HG02610 (cell line): ENCODE data around the gene ARHGAP11A.
"Not testable (repeated sequence)": the region's sequence is repeated elsewhere in the genome, so short reads cannot be mapped to it uniquely, and the experiment has no call there.

Experiments
- ATAC-seq: cut with Tn5 transposase; IDR thresholded peaks from one replicate; pipeline ENCODE4 v1.9.1; 2021; ENCODE audit warnings: mild to moderate bottlenecking, moderate library complexity; ENCODE audit not compliant: unreplicated experiment

The ARHGAP11A gene, protein sequence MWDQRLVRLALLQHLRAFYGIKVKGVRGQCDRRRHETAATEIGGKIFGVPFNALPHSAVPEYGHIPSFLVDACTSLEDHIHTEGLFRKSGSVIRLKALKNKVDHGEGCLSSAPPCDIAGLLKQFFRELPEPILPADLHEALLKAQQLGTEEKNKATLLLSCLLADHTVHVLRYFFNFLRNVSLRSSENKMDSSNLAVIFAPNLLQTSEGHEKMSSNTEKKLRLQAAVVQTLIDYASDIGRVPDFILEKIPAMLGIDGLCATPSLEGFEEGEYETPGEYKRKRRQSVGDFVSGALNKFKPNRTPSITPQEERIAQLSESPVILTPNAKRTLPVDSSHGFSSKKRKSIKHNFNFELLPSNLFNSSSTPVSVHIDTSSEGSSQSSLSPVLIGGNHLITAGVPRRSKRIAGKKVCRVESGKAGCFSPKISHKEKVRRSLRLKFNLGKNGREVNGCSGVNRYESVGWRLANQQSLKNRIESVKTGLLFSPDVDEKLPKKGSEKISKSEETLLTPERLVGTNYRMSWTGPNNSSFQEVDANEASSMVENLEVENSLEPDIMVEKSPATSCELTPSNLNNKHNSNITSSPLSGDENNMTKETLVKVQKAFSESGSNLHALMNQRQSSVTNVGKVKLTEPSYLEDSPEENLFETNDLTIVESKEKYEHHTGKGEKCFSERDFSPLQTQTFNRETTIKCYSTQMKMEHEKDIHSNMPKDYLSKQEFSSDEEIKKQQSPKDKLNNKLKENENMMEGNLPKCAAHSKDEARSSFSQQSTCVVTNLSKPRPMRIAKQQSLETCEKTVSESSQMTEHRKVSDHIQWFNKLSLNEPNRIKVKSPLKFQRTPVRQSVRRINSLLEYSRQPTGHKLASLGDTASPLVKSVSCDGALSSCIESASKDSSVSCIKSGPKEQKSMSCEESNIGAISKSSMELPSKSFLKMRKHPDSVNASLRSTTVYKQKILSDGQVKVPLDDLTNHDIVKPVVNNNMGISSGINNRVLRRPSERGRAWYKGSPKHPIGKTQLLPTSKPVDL

DNA sequence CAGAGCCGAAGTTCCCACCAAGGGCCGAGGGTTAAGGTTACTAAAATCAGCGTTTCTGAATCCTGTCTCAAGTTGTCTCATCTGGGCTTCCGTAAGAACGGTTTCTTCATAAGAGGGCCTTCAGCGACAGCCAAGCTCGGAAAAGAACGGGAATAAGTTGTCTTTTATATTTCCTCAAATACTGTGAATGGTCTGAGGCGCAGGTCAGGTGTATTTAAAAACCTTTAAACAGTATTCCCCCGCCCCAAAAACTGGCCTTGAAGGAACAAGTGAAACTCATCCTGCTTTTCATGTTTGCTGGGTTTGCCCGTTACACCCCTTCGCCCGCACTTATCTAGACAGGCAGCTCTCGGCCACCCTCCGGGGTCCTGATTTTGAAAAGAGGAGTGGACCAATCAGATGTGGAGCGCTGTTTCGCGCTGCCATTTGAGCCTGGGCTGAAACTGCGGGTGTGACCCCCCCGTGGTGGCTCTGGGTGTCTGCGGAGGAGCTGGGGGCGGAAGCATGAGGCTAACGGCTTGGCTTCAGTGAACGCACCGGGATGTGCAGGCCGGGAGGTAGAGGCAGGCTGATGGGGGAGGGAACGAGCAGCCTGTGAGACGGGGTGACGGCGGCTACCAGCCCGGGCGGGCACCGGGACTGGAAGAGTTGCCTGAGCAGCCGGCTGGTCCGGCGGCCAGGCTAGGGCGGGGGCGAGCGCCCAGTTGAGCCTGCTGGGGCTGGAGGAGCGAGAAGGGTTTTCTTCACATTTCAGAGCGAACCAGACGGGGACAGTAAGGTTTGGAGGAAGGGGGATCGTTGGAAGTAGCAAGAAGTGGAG lies at the start of gene ARHGAP11A:
Gene ARHGAP11A (plus strand): TSS at position 454 of the 820 bp plus-strand sequence. CDS start 708 bp downstream, outside the sequence.
- peak; percentile 75 for ATAC-seq

DNA sequence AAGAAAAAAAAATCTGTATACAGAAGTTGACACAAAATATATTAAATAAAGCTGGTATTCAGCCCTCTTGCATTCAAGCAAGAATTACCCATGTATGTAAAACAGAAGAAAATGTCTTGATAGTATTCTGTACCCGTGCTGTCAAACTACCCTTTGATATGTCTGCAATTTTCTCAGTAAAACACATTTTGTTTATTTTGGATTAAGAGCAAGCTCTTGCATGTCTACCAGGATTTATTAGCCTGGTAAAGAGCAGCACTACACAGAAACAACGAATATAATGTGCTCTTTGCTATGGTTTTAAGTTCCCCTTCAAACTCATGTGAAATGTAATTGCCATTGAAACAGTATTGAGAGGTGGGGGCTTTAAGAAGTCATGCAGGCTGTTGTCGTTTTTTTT lies 46.3 kb upstream of the ARHGAP11A start:
- ATAC-seq = not testable (repeated sequence)

DNA sequence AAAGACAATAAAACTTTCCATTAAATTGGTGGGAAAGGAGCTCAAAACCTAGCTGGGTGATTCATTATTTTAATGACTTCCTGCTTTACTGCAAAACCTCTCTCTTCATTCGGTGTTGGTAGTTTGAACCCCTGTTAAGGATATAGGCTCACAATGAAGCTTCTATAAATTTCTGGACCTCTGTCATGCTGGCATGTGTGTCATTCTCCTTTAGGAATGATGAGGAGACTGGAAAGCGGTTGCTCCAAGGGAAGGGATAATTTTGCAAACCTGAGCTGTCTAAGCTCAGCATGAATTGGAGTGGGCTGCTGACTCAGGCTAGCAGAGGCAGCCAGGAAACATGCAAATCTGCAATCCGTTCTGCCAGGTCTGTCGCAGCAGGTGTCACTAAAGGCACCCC lies 36.8 kb upstream of the ARHGAP11A start:
- ATAC-seq = not testable (repeated sequence)

DNA sequence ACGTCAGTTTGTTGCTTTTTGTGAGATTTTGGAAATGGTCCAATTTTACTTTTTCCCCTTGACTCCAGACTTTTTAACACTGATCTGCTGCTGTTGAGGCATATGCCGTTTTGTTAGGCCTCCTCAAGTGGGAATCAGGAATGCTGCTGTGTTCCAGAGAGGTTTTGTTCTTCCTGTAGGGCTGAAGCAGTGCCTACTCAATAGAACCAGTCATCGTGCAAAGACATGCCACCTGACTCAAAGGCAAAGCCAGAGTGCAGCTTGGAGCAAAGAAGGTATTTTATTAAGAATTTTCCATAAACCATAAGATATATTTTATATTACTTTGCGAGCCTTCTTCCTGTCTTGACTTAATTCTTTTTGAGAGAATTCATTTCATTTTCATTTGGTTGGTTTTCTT lies 29.5 kb upstream of the ARHGAP11A start:
- not testable (repeated sequence) for ATAC-seq

DNA sequence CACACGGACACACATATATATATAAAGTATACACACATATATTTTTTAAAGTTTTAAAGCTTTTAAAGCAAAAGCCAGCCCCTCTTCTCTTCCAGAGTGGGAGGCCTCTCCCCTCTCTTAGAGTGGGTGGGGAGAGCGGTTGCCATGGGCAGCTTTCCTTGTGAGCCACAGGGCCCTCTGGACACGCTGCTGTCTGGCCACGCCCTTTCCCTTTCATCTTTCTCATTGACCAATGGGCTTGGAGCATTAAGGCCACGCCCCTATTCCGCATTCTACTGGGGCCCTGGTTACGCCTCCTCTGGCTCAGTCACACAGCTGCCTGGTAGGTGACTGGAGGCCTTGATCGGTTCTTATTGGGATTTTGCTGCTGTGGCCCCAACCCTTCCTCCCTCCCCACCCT lies 22.2 kb upstream of the ARHGAP11A start, which contains the start of gene GOLGA8N:
Gene GOLGA8N (plus strand): TSS at position 306 of the 400 bp plus-strand sequence.
- ATAC-seq = not testable (repeated sequence)

DNA sequence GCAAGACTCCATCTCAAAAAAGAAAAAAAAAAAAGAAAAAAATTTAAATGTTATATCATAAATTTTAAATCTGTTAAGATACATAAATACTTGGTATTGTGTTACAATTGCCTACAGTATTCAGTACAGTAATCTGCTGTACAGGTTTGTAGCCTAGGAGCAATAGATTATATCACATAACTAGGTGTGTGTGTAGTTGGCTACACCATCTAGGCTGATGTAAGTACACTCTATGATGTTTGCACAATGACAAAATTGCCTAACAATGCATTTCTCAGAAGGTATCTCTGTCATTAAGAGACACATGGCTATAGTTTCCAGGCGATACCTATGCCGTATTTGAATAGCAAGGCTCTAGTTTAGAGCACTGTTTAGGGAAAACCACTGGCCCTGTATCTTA lies 5.8 kb upstream of the ARHGAP11A start:
- not testable (repeated sequence) for ATAC-seq

DNA sequence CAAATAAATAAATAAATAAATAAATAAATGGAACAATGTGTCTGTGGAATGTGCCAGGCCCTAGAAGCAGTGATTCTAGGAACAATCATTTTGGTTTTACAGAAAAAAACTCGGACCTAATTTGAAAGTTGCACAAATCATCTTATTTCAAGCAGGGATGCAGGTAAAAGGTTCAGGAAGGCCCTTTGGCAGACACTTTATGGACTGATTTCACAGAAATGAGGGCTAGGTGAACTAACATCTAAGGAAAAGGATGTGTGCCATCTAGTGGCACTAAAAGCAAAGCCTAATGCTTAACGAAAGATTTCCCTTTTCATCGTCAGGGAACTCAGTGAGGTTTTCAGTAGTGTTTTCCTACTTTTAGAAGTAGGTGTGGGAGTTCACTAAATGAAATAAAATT lies 4.6 kb upstream of the ARHGAP11A start:
- not testable (repeated sequence) for ATAC-seq

DNA sequence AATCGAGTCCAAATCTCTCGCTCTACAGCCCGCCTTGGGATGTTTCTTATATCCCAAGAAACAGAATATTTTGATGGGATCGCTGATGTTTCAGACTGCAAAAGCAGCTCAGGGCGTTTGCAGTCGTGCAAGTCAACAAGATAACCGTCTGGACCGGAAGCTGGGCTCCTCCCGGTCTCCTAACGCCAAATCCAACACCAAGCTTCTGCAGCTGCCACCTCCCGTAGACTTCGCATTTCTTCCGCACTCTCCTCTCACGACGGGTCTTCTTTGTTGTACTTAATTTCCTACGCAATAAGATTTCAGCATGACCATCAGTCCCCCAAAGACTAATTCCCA lies 623 bp upstream of the ARHGAP11A start:
- peak; percentile 24 for ATAC-seq

DNA sequence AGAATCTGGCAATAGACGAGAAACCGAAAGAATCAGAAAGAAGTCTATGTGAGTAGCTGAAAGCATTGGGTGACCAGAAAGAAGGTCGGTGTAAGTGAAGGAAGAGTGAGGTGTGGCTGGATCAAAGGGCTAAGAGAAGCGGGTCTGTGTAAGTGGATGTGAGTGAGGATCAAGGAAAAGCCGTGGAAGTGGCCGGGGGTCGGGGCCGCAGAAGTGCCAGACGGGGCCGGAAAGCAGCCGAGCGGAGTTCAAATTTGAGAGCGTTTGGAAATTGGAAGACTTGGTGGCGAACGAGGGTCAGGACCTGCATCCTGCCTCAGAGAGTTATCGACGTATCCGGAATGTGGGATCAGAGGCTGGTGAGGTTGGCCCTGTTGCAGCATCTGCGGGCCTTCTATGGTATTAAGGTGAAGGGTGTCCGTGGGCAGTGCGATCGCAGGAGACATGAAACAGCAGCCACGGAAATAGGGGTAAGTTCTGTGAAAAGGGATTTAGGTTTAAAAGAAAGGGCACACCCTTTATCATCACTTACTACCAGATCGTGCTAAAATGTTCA lies 645 bp downstream of the ARHGAP11A start:
- ATAC-seq = peak; percentile 24

DNA sequence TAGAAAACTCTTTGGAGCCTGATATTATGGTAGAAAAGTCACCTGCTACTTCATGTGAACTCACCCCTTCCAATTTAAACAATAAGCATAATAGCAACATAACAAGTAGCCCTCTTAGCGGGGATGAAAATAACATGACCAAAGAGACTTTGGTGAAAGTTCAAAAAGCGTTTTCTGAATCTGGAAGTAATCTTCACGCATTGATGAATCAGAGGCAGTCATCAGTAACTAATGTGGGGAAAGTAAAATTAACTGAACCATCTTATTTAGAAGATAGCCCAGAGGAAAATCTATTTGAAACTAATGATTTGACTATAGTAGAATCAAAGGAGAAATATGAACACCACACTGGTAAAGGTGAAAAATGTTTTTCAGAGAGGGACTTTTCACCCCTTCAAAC lies 21.1 kb downstream of the ARHGAP11A start:
- ATAC-seq = peak; percentile 46

DNA sequence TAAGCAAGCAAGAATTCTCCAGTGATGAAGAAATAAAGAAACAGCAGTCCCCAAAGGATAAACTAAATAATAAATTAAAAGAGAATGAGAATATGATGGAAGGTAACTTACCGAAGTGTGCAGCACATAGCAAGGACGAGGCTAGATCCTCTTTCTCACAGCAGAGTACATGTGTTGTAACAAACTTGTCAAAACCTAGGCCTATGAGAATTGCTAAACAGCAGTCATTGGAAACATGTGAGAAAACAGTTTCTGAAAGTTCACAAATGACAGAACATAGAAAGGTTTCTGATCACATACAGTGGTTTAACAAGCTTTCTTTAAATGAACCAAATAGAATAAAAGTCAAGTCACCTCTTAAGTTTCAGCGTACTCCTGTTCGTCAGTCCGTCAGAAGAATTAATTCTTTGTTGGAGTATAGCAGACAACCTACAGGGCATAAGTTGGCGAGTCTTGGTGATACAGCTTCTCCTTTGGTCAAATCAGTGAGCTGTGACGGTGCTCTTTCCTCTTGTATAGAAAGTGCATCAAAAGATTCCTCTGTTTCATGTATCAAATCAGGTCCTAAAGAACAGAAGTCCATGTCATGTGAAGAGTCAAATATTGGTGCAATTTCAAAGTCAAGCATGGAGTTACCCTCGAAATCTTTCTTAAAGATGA lies 21.7 kb downstream of the ARHGAP11A start:
- peak; percentile 49 for ATAC-seq

DNA sequence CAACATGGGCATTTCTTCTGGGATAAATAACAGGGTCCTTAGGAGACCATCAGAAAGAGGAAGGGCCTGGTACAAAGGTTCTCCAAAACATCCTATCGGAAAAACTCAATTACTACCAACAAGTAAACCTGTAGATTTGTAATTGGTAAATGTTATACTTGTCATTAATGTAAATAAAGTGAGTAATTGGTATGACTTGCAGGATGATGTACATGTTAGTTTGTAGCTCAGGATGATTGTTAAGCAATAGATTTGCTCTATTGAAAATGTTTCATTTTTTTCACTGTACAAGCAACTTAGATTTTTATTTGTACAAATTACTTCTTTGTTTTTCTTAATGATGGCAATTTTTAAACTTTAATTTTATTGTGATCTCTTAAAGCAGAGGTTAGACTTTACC lies 22.4 kb downstream of the ARHGAP11A start:
- no peak for ATAC-seq

DNA sequence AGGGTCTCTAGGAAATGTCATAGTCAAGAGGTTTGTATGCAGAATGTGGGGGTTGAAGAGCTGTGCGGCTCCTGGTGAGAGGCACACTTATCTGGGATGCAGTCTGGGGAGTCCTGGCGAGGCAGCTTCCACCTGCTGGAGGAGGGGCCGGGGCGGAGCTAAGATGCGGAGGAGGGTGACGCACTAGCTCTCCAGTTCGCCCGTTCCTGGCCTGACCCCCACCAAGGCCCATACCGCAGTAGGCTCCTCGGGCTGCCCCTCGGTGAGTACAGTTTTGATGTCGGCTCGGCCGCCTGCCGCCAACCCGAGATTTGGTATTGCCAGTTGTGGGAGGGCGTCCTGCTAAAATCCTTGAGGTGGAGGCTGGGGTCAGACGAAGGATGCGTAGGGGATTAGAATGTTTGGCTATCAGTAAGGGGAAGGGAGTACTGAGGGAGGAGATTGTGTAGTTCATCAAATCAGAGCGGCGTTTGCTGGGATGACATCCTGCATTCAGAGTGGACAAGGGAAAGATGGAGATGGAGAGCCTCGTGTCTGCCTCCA lies 26.3 kb downstream of the ARHGAP11A start, which contains the start of gene SCG5:
Gene SCG5 (plus strand): TSS at position 194 of the 543 bp plus-strand sequence. CDS start 1,883 bp downstream, outside the sequence.
- no peak for ATAC-seq

DNA sequence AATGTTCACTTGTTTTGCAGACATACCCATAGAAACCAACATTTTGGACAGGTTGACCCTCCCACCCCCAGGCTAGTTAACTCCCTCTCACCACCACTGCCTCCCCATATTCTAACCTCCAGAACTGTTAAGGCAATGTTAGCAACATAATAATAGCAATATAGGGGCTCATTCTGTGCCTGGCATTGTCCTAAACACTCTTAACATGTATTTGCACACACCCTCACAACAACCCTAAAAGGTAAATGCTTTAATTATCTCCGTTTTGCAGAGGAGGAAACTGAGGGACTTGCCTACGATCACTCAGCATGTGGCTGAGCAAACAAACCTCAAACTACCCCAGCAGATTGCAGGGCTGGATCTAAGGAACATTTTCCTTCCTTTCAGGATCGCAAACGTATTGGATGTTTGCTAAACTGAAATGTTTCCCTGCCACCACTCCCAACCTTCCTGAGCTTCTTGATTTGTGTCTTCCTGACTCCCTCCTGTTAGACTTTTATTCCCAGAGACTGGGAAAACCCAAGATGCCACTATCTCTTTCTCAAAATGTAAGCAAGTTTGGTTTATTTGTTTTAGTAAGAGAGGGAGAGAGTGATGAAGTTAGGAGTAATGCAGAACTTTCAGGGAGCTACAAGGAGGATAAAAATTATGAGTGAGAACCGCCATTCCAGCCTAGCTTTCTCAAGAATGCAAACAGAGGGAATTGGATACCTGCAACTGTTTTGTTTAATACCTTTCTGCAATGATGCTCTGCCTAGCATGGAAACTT lies 27.5 kb downstream of the ARHGAP11A start:
- no peak for ATAC-seq

DNA sequence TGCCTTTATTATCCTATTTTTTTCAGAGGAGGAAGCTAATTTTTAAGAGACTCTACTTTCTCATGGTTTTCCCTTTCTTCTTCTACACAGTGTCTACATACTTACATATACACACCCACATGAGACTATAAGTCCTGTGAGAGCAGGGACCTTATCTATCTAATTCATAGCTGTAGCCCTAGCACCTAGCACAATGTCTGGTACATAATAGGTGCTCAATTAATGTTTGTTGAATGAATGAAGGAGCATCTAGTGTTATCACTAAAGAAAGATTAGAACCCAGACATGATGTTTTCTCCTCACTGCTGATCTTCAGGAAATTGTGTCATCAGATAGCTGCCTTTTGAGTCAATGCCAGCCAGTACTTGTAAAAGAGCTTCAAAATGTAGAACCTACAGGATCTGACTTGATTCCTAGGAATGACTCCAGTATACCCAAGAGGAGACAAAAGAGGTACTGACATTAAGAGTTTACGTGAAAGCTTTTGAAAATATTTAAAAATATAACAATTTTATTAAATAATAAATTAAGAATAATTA lies 28.7 kb downstream of the ARHGAP11A start:
- no peak for ATAC-seq

DNA sequence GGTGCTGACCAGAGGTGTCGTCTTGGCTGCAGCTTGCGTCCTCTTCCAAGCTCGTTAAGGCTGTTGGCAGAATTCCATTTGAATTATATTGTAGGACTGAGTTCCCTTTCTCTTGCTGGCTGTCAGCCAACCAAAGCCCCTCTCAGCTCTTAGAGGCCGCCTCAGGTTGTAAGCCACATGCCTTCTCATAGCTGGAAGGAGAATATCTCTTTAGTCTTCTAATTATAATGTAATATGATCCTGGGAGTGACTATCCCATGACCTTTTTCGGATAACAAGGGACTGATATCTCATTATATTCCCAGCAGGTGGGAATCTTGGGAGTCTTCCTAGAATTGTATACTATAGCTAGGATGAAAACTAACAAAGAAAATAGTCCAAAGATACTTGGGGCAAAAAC lies 31.0 kb downstream of the ARHGAP11A start:
- no peak for ATAC-seq

DNA sequence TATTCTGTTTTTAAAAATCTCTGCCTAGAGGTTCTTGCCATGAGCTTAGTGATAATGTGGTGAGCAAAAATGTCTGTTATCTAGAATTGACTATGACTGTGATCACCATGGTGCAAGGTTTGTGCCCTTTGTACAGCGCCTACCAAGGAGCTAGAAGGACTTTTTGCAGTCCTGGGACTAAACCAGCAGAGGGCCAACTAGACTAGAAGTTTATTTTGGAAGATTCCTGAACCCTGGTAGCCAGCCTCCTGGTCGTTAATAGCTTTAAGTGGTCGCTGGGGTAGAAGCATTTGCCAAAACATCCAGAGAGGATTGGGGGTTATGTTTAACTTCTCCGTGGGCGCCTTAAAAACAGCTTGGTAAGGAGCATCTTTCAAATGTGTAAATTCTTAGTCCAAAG lies 34.0 kb downstream of the ARHGAP11A start:
- ATAC-seq = no peak

DNA sequence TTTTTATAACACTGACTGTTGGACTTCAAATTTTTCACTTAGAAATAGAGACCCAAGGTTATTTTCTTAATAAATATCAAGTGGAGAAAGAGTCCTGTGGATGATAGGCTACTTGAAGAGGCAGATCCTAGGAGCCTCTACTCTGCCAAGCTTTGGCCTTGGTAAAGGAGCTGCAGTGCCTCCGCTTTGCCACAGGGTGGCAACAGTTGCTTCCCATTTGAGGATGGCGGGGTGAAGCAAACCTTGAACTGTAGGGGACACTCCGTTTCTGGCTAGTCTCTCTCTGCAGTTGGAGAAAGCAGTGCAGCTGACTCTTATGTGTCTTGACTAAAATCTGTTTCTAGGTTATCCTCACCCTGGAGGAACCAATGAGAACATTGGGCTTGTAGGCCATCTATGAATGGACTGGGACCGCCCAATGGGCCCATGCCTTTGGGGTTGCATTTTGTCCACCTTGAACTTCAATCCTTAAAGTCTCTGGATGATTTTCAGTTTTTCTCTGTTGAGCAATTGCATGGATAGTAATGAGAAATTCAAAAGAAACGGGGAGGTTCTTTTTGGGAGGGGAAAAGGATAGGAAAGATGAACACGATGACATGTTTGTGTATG lies 36.0 kb downstream of the ARHGAP11A start:
- peak; percentile 78 for ATAC-seq
